H4 (cell line): ENCODE results near the gene LRRC8A. TPM values are rescaled to one million over a fixed set of nuclear protein-coding genes. Genes with fewer than 3 reads are reported as not detected.
A peak's percentile ranks its signal among the peaks of the same experiment; 100 is the strongest.

Source experiments
- DNase-seq: peaks from one replicate; pipeline ENCODE4 v3.0.0-alpha.2; 2015; ENCODE audit warnings: low spot score
- total RNA-seq: library from RNA; depleted of rRNA; stranded (reverse); fragments of >200 nt; shearing (Covaris generic); gene quantifications from 2 replicates; pipeline ENCODE4 v1.2.3, GENCODE V29; 2014

Gene LRRC8A
- total RNA-seq, 1 experiment from 2014 or later = 26.8 TPM

DNA sequence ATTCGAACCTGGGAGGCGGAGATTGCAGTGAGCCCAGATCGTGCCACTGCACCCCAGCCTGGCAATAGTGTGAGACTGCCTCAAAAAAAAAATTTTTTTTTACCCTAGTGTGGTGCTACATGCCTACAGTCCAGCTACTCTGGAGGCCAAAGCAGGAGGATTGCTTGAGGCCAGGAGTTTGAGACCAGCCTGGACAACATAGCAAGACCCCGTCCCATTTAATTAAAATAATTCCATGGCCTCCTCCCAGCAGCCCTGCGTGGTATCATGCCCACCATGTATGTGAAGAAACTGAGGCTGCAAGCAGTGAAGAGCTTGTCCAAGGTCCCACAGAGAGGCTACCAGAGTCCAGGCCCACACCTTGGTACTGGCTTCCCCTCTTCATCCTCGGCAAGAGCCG, 19.4 kb downstream of the LRRC8A start:
- no peak for DNase-seq

DNA sequence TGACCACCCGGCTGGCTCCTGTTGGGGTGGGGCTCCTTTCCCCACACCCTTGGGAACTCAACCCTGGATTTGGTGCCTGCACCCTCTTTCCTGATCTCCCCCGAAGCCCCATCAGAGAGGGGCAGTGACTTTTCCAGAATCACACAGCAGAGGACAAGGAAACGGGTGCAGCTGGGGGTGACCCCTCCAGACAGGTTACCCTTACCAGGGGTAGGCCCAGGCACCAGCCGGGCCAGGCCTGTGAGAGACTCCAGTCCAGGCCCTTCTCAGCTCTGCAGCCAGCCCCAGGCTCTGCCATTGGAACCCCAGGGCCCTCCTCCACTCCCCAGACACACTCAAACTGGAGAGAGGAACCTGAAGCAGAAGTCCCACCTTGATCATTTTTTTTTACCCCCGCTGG, 19.9 kb downstream of the LRRC8A start:
- no peak for DNase-seq

DNA sequence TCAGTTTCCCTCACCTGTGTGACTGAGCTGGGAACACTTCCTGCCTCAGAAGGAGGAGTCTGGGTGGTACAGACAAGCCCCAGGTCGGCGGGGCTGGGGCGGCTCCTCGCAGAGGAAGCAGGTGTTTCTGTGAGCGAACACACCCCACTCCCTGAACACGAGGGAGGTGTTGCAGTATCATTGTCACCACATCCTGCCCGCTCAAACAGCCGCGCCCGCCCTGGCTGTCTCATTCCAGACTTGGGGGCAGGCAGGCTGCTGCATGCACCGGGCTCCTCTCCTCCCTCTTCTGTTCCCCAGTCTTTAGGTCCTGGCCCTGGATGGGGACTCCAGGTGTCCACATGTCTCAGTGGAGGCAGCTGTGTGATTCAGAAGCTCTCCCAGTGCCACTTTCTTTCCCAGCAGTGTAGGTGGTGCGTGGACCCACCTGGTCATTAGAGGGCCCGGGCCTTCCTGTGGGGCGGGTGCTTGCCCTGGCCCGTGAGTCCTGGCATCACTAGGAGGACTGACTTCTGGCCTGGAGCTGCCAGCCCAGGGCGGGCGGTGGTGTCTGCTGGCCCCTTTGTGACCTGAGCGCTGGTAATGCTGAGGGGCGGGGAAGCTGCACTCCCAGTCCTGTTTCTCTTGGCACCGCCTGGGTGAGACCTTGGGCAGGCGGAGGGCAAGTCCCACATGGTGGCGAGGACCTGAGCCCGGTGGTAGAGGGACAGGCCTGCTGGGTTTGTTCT, 20.6 kb downstream of the LRRC8A start:
- DNase-seq = no peak

DNA sequence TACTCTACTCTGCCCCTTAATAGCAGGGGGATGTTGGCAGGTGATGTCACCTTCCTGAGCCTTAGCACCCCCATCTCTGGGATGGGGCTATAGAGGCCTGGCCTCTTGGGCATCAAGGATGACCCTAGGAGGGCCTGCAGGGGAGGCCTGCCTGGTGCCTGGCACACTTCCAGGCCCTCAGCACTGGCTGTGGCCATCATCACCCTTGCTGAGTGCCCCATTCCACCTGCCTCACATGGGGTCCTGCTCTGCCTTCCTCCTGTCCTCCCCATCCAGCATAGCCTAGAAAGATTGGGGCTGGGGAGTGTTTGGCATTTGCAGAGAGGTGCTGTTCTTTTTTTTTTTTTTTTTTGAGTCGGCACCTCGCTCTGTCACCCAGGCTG, 21.1 kb downstream of the LRRC8A start:
- DNase-seq = no peak

DNA sequence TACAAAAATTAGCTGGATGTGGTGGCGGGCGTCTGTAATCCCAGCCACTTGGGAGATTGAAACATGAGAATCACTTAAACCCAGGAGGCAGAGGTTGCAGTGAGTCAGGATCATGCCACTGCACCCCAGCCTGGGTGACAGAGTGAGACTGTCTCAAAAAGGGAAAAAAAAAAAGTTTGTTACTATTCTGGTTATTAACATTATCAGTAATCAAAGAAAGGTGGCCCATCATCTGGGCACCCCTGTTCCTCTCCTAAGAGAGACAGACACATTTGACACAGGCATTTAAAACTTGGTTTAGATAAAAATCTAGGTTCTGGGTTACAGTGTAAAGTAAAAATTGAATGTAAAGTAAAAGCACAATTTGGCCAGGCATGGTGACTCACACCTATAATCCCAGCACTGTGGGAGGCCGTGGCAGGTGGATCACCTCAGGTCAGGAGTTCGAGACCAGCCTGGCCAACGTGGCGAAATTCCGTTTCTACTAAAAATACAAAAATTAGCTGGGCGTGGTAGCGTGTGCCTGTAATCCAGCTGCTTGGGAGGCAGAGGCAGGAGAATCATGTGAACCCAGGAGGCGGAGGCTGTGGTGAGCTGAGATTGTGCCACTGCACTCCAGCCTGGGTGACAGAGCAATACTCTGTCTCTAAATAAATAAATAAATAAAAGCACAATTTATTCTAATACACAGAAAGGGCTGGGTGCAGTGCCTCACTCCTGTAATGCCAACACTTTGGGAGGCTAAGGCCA, 22.1 kb downstream of the LRRC8A start:
- no peak for DNase-seq

DNA sequence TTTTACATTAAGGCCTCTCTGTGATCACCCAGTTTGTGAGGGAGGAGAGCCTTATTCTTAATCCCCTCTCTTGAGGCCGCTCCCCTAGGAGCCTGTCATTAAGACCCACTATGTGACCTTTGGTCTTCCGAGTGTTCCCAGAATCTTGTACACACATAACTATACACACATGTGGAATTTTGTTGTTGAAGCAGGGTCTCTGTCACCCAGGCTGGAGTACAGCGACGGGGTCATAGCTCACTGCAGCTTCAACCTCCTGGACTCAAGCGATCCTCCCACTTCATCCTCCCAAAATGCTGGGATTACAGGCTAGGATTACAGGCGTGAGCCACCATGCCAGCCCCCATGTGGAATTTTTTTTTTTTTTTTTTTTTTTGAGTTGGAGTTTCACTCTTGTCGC, 24.0 kb downstream of the LRRC8A start:
- DNase-seq = no peak

DNA sequence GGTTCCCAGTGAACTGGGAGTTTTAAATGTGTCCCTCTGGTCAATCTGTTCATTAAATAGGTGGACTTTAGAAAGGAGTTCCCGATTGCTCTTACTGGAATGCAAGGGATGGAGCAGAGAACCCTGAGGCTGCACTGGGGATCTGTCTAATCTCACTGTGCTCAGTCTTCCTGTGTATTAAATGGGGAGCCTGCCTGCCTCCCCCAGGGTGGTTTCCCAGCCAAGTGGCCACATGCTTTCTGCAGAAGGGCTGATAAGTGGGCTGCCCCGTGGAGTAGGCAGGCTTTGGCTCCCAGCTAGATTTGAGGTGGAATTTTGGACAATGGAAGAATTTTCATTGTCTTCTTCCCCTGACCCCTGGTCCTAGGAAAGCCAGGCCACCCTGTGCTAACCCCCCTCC, 24.8 kb downstream of the LRRC8A start:
- no peak for DNase-seq

DNA sequence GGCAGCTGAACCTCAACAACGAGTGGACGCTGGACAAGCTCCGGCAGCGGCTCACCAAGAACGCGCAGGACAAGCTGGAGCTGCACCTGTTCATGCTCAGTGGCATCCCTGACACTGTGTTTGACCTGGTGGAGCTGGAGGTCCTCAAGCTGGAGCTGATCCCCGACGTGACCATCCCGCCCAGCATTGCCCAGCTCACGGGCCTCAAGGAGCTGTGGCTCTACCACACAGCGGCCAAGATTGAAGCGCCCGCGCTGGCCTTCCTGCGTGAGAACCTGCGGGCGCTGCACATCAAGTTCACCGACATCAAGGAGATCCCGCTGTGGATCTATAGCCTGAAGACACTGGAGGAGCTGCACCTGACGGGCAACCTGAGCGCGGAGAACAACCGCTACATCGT, 26.4 kb downstream of the LRRC8A start:
- DNase-seq = no peak

DNA sequence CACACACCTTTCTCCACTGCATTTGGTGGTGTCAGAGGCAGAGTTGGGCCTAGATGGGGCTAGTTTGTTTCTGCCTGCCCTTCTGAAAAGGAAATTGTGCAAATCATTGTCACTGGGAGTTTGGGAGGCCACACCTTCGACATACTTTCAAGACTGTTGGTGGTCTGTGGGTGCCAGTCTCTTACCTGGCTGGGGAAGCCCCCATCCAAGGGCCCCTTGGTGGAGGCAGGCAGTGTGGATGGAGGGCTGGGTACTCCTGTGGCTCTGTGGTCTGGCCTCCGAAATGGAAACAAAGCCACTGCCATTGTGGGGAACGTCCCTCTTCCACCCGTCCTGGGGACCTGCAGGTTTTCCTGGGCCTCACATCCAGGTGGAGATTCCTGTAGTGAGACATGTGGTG, 27.9 kb downstream of the LRRC8A start:
- no peak for DNase-seq

DNA sequence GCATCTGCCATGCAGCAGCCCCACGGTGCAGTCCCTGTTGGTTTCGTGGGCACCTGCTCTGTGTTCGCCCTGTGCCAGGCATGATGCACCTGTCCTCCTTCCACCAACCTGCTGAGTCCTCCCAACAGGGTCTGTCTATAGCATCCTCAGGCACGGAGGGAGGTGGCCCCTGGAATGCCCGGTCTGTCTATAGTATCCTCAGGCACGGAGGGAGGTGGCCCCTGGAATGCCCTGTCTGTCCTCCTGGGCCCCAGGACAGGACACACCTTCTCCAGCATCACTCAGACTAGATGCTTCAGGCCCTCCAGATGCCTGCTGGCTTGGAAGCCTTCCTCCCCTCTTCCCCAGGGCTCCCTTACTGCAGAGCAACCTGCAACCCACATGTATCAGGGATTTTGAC, 29.0 kb downstream of the LRRC8A start:
- no peak for DNase-seq

DNA sequence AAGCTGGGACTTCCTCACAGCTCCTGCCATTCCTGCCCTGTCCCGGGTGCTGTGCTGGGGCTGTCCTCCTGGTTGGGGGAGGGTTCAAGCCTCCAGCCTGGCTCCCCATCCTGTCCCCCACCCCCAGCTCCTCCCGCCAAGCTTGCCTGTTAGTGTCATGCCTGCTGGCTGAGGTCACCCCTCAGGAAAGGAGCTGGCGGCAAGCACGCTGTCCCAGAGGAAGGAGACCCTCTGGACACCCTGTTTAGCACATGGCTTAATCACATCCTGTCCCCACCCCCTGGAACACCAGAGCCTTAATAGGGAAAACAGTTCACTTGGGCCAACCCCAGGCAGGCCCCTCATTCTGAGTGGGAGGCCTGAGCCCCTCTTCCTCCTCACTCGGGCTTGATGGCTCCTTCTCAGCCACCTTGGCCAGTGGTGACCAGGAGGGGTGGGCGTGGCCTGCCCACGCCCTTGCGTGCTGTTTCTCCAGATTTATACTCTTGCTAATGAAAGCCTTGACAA, 29.6 kb downstream of the LRRC8A start:
- DNase-seq = peak; percentile 69

DNA sequence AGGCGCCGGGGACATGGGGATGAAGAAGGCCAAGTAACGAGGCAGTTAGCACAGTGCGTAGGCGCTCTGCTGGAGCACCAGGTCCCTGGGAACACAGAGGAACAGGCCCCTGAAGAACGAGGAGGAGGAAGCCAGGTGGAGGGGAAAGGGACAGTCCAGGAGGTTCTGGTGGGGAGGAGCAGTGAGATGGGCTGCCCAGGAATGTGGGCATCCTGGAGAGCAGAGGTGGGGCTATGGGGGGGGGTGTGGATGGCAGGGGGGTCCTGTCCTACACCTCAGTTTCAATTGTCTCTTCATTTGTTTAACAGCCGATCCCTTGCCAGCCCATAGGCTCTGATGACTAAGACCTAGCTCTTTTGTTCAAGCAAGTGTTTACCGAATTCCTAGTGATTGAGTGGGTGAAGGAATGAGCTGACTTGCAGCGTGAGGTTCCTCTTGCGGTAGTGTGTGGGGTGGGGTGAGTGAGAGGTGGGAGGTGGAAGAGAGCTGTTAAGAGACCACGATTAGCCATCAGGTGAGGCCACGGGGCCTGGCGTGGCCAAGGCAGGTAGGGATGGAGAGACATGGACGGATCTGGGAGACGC, 30.4 kb downstream of the LRRC8A start:
- DNase-seq = peak; percentile 61

DNA sequence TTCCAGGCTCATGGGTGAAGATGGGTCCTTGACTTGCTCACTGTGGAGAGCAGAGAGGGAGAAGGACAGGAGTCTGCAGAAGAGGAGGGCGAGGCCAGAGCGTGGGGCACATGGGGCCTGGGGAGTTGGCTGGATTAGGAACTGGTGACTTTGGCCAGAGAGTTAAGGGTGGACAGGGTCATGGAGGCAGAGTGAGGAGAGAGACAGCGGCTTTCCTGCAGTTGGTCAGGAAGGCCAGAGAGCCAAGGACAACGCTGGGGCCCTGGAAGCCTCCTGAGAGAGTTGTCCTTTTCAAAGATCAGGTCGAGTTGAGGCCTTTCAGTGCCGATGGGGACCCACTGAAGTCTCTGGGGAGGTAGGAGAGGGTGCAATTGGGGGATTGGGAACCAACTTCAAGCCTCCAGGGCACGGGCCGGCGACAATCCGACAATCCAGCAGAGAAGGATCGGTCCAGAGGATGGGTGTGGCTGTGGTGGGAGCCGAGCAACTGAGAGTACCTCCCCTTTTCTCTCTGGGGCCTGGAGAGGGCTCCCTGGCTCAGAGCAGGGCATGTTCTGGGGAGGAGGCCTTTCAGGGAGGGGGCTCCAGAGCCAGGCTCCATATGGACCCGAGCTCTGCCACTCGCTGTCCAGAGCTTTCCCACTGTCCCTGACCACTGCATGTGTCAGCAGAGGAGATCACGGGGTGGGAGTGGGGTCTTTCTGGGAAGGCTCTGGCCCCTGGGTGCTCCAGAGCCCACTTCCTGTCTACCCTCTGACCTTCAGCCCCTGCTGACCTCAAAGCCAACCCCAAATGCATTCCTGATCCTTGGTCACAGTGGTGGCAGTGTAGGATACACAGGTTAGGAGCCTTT, 31.3 kb downstream of the LRRC8A start:
- no peak for DNase-seq

DNA sequence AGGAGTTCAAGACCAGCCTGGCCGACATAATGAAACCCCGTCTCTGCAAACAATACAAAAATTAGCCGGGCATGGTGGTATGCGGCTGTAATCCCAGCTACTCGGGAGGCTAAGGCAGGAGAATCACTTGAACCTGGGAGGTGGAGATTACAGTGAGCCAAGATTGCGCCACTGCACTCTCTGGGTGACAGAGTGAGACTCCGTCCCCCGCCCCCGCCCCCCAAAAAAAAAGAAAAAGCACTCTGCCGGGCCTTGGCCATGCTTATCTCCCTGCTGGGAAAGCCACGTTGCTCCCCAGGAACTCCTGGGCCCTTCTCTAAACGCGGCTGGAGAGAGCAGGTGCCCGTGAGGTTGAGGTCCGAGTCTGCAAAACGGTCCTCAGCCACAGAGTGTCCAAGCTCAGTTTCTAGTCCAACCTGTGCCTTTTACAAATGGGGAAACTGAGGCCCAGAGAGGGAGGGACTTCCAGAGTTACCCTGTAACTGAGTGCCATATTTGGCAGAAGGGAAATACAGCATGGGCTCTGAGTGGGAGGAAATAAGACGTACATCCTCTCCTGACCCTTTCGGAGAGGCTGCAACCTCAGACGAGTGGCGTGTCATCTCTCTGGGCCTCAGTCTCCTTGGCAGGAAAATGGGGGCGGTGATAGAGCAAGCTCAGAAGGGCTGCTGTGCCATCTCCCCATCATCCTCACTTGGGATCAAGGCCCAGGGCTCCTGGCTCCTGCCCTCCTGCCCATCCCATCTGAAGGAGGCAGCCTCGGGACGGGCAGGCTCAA, 32.3 kb downstream of the LRRC8A start:
- no peak for DNase-seq

DNA sequence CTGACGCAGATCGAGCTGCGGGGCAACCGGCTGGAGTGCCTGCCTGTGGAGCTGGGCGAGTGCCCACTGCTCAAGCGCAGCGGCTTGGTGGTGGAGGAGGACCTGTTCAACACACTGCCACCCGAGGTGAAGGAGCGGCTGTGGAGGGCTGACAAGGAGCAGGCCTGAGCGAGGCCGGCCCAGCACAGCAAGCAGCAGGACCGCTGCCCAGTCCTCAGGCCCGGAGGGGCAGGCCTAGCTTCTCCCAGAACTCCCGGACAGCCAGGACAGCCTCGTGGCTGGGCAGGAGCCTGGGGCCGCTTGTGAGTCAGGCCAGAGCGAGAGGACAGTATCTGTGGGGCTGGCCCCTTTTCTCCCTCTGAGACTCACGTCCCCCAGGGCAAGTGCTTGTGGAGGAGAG, 34.3 kb downstream of the LRRC8A start:
- no peak for DNase-seq

DNA sequence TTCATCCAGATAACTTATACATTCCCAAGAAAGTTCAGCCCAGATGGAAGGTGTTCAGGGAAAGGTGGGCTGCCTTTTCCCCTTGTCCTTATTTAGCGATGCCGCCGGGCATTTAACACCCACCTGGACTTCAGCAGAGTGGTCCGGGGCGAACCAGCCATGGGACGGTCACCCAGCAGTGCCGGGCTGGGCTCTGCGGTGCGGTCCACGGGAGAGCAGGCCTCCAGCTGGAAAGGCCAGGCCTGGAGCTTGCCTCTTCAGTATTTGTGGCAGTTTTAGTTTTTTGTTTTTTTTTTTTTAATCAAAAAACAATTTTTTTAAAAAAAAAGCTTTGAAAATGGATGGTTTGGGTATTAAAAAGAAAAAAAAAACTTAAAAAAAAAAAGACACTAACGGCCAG, 34.8 kb downstream of the LRRC8A start:
- DNase-seq = no peak

DNA sequence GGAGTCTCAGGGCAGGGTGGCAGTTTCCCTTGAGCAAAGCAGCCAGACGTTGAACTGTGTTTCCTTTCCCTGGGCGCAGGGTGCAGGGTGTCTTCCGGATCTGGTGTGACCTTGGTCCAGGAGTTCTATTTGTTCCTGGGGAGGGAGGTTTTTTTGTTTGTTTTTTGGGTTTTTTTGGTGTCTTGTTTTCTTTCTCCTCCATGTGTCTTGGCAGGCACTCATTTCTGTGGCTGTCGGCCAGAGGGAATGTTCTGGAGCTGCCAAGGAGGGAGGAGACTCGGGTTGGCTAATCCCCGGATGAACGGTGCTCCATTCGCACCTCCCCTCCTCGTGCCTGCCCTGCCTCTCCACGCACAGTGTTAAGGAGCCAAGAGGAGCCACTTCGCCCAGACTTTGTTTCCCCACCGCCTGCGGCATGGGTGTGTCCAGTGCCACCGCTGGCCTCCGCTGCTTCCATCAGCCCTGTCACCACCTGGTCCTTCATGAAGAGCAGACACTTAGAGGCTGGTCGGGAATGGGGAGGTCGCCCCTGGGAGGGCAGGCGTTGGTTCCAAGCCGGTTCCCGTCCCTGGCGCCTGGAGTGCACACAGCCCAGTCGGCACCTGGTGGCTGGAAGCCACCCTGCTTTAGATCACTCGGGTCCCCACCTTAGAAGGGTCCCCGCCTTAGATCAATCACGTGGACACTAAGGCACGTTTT, 35.4 kb downstream of the LRRC8A start:
- no peak for DNase-seq

DNA sequence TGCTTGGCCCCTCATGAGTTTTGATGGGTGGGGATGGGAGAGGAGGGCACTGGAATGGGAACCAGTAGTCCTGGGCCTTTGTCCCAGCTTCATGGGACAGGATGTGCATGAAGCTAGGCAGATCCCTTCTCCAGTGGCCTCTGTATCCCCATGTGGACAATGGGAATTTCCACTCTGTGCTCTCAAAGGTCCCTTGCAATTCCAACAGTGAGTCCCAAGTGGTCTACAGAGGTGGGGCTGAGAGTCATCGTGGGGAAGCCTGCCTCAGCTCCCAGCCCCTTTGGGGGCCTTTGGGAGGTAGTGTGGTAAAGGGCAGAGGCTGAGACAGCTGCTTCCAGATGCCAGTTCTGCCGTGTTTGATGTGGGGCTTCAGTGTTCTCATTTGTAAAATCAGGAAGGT, 37.0 kb downstream of the LRRC8A start:
- no peak for DNase-seq

DNA sequence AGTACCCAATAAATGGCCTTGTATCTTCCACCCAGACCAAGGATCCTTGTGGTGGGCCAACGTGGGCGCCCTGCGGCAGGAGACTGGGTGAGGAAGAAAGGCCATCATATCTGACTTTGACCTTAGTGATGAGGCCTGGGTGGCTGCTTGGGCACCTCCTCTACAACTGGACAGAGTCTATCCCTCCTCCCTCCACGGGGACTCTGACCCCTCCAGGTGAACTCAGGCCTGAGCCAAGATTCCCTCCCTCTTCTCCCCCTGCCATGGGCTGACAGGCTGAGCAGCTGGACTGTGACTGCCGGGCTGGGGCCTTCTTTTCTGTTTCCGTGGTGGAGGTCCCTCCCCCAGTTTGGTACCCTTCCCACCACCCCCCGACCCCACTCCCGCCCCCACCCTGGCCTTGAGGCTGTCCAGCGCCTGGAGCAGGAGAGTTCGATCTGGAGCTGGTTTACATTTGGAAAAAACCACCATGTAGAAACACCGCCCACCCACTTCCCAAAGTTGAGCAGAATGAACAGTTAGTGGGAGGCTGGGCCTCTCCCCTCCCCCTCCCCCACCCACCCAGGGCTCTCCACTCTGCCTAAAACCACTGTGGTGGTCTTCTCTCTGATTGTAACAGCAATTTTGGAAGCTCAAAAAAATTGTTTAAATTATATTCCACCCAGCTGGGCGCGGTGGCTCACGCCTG, 37.6 kb downstream of the LRRC8A start:
- DNase-seq = no peak
